ENCODE results near the gene PYCR2. TPM values are rescaled to one million over a fixed set of nuclear protein-coding genes. Genes with fewer than 3 reads are reported as not detected.

PYCR2 gene
- total and polyA plus RNA-seq, 10 of the 15 experiments (the other 5 are each of a cell fraction or from before 2014, with no cell fraction given) = 1.7 to 81.8 (median 54.9) TPM

DNA sequence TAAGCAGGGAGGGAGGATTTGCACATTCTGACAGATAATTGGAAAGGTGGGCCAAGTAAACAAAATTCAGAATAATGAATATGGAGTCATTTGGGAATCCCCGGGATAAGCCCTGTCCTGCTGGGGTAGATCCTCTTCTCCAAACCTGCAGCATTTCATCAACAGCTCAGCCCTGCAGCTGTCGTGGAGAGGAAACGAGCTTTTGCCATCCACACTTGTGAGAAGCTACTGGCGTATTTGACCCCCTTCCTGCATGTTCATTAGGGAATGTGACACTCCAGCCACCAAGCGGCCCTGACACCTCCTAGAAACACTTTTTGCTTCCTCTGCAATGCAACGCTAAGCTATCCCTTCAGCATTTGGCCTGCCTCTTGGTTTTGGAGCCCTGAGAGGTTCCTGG lies 25.0 kb upstream of the PYCR2 start:
- no peak for DNase-seq (ENCODE audit: low read depth, low spot score)
- H4K20me1 ChIP-seq (ENCODE audit: control insufficient read depth, insufficient read depth) = no peaks in the 10 kb centered on the region
- intact Hi-C loops (cut with micrococcal nuclease; ENCODE audit: unreplicated experiment) = no loop called here
- no peak overlapping the region for H3K27ac ChIP-seq (ENCODE audit: control insufficient read depth, insufficient read depth)
- POLR2A ChIA-PET = no interaction called here
- CTCF ChIA-PET = no interaction called here
- peaks cover 8% of the 10 kb centered on the region; the same call in 1 of the 2 replicates for H3K4me1 ChIP-seq (ENCODE audit: control insufficient read depth, insufficient read depth, low read length)
- no peak overlapping the region for H3K4me2 ChIP-seq (ENCODE audit: control insufficient read depth, insufficient read depth)
- peaks cover 0 to 2% of the 10 kb centered on the region in 2 experiments; a peak in 2 of 4 replicates for H3K27me3 ChIP-seq (replicated peaks in 1 of 2; ENCODE audit: control insufficient read depth in 2 of 2, insufficient read depth in 2 of 2, low read length in 1 of 2)
- TF ChIP-seq NR2C1 (IDR thresholded peaks at IDR 0.05) (no peak), RCOR1 (conservative IDR thresholded peaks at IDR 0.05; ENCODE audit: low read depth, low read length) (no peak), RBBP5 (conservative IDR thresholded peaks at IDR 0.05) (no peak), NFYA (IDR thresholded peaks at IDR 0.05; ENCODE audit: borderline replicate concordance, low read depth, low read length) (no peak), NKRF (conservative IDR thresholded peaks at IDR 0.05) (no peak)
- no peak overlapping the region for H3K4me3 ChIP-seq
- in situ Hi-C loops (cut with MboI) = no loop called here
- BruUV-seq (replicated peaks) = no TSS peak
- RAD21 ChIA-PET (ENCODE audit: unreplicated experiment) = no interaction called here
- H2AFZ ChIP-seq (ENCODE audit: control insufficient read depth, low read depth, low read length) = no peak overlapping the region
- WGBS (ENCODE audit: insufficient coverage, insufficient replicate concordance, low lambda C conversion rate, missing lambda C conversion rate) = 33% methylated on average over 6 of the region's 6 CpGs
- SMC1A ChIA-PET (ENCODE audit: uncharacterized antibody, unreplicated experiment) = no interaction called here
- H3K36me3 ChIP-seq (ENCODE audit: control insufficient read depth in 2 of 2, insufficient read depth in 2 of 2, low read length in 1 of 2) = no peaks in the 10 kb centered on the region
- FAIRE-seq = no peak
- ATAC-seq = no peak
- H3K79me2 ChIP-seq (ENCODE audit: control insufficient read depth, insufficient read depth, low read length) = no peaks in the 10 kb centered on the region
- no peaks in the 10 kb centered on the region for H3K9me3 ChIP-seq (replicated peaks; ENCODE audit: control insufficient read depth, insufficient read depth, low read length)
- H3K9ac ChIP-seq (ENCODE audit: control insufficient read depth, insufficient read depth, low read length) = no peak overlapping the region

DNA sequence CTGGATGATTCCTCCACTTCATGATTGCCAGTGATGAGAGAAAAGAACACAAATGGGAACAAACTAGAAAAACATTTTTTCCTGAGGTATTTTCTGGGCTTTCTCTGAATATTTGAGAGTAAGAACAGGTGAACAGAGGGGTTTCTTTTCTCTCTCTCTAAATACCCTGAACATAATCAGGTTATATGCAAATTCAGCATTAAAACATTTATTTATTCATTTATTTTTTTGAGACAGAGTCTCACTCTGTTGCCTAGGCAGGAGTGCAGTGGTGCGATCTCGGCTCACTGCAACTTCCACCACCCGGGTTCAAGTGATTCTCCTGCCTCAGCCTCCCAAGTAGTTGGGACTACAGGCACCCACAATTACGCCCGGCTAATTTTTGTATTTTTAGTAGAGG lies 22.8 kb upstream of the PYCR2 start:
- no peak overlapping the region for H3K9ac ChIP-seq (ENCODE audit: control insufficient read depth, insufficient read depth, low read length)
- ATAC-seq = no peak
- H2AFZ ChIP-seq (ENCODE audit: control insufficient read depth, low read depth, low read length) = no peak overlapping the region
- 73% methylated on average over 5 of the region's 5 CpGs for WGBS (ENCODE audit: insufficient coverage, insufficient replicate concordance, low lambda C conversion rate, missing lambda C conversion rate)
- ChIA-PET POLR2A (no interaction called here), SMC1A (ENCODE audit: uncharacterized antibody, unreplicated experiment) (no interaction called here), CTCF (interaction anchor here (1.1 kb wide), 1 partner anchor 14 kb away, joined by 3 read pairs; no protein-coding TSS in a partner anchor), RAD21 (ENCODE audit: unreplicated experiment) (no interaction called here)
- H3K79me2 ChIP-seq (ENCODE audit: control insufficient read depth, insufficient read depth, low read length) = no peaks in the 10 kb centered on the region
- intact Hi-C loops (cut with micrococcal nuclease; ENCODE audit: unreplicated experiment) (no loop called here), in situ Hi-C loops (cut with MboI) (no loop called here)
- H3K4me2 ChIP-seq (ENCODE audit: control insufficient read depth, insufficient read depth) = no peak overlapping the region
- BruUV-seq (replicated peaks) = no TSS peak
- H4K20me1 ChIP-seq (ENCODE audit: control insufficient read depth, insufficient read depth) = no peaks in the 10 kb centered on the region
- FAIRE-seq = no peak
- no peaks in the 10 kb centered on the region; a peak in 1 of 4 replicates for H3K27me3 ChIP-seq (replicated peaks in 1 of 2; ENCODE audit: control insufficient read depth in 2 of 2, insufficient read depth in 2 of 2, low read length in 1 of 2)
- H3K27ac ChIP-seq (ENCODE audit: control insufficient read depth, insufficient read depth) = no peak overlapping the region
- no peak overlapping the region for H3K4me3 ChIP-seq
- peaks cover 21% of the 10 kb centered on the region for H3K4me1 ChIP-seq (ENCODE audit: control insufficient read depth, insufficient read depth, low read length)
- H3K36me3 ChIP-seq (ENCODE audit: control insufficient read depth in 2 of 2, insufficient read depth in 2 of 2, low read length in 1 of 2) = no peaks in the 10 kb centered on the region
- TF ChIP-seq SUZ12 (IDR thresholded peaks at IDR 0.05; ENCODE audit: unreplicated experiment) = no peak
- TF ChIP-seq CHD2 (IDR thresholded peaks at IDR 0.05; ENCODE audit: borderline replicate concordance, low read depth, low read length) = no peak
- TF ChIP-seq FOS (IDR thresholded peaks at IDR 0.05; ENCODE audit: borderline replicate concordance, extremely low read depth, insufficient read length) = no peak
- TF ChIP-seq PML (IDR thresholded peaks at IDR 0.05; ENCODE audit: low read length) = no peak
- TF ChIP-seq ZBED1 (IDR thresholded peaks at IDR 0.05; ENCODE audit: borderline replicate concordance) = no peak
- no peak for TF ChIP-seq EGR1 (IDR thresholded peaks at IDR 0.05; ENCODE audit: borderline replicate concordance in 1 of 2, low read depth in 2 of 2, low read length in 2 of 2)
- no peak for TF ChIP-seq BCL11A (IDR thresholded peaks at IDR 0.05; ENCODE audit: low read depth, low read length)
- TF ChIP-seq, protein P1, sequence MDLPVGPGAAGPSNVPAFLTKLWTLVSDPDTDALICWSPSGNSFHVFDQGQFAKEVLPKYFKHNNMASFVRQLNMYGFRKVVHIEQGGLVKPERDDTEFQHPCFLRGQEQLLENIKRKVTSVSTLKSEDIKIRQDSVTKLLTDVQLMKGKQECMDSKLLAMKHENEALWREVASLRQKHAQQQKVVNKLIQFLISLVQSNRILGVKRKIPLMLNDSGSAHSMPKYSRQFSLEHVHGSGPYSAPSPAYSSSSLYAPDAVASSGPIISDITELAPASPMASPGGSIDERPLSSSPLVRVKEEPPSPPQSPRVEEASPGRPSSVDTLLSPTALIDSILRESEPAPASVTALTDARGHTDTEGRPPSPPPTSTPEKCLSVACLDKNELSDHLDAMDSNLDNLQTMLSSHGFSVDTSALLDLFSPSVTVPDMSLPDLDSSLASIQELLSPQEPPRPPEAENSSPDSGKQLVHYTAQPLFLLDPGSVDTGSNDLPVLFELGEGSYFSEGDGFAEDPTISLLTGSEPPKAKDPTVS (IDR thresholded peaks at IDR 0.05; ENCODE audit: low read depth, low read length) = no peak
- no peak for TF ChIP-seq SMARCA5 (IDR thresholded peaks at IDR 0.05)
- TF ChIP-seq MEF2A (IDR thresholded peaks at IDR 0.05; ENCODE audit: insufficient read depth, low read depth, low read length) = no peak
- no peak for TF ChIP-seq ZNF622 (IDR thresholded peaks at IDR 0.05)
- no peaks in the 10 kb centered on the region for H3K9me3 ChIP-seq (replicated peaks; ENCODE audit: control insufficient read depth, insufficient read depth, low read length)
- DNase-seq (ENCODE audit: low read depth, low spot score) = no peak
